Peyer's patch (tissue), 4 donors: ENCODE data around the gene PCYT1A. TPM values are rescaled to one million over a fixed set of nuclear protein-coding genes. Genes with fewer than 3 reads are reported as not detected.

Experiments
- DNase-seq, 3 donors: peaks; one replicate each; pipeline ENCODE4 v3.0.0-alpha.2; 2017 to 2019
- H3K27ac ChIP-seq, 4 donors: fragments of 200-600 bp; sonication (generic); one replicate each; pipeline ENCODE4 v1.5.1; 2016 to 2019
- H3K27me3 ChIP-seq, 2 donors: fragments of 200-600 bp; sonication (generic); one replicate each; pipeline ENCODE4 v1.5.1; 2019
- H3K36me3 ChIP-seq, 3 donors: fragments of 200-600 bp; sonication (generic); one replicate each; pipeline ENCODE4 v1.5.1; 2016 to 2019
- H3K4me1 ChIP-seq, 4 donors: fragments of 200-600 bp; sonication (generic); one replicate each; pipeline ENCODE4 v1.5.1; 2016 to 2019
- H3K4me3 ChIP-seq, 4 donors: fragments of 200-600 bp; sonication (generic); 1 replicate in 3 of 4; 2 replicates in 1 of 4; pipeline ENCODE4 v1.5.1; 2016 to 2019; ENCODE audit warnings: mild to moderate bottlenecking in 1 of 4
- H3K9me3 ChIP-seq, 4 donors: fragments of 200-600 bp; sonication (generic); one replicate each; pipeline ENCODE4 v1.5.1; 2016 to 2019; ENCODE audit warnings: mild to moderate bottlenecking in 1 of 4
- POLR2A ChIP-seq, 2 donors: fragments of 450-650 bp; IDR thresholded peaks; one replicate each; pipeline ENCODE4 v1.5.1; 2017; ENCODE audit warnings: antibody characterized with exemption in 2 of 2, mild to moderate bottlenecking in 2 of 2, moderate library complexity in 2 of 2
- total RNA-seq, 4 donors: library from RNA; depleted of rRNA; stranded (reverse); fragments of >200 nt; gene quantifications; one replicate each; pipeline ENCODE4 v1.1.0, GENCODE V29; 2016
- TF ChIP-seq, protein P1 (sequence below), 6 experiments: fragments of 450-650 bp in 4 of 6; fragments of 200-600 bp in 2 of 6; sonication (generic) in 1 of 6; IDR thresholded peaks; one replicate each; pipeline ENCODE4 v1.5.1; 2017 to 2019; ENCODE audit warnings: antibody characterized with exemption in 6 of 6, mild to moderate bottlenecking in 3 of 6, moderate library complexity in 1 of 6

The PCYT1A gene
- total RNA-seq, 4 donors from 2014 or later = 168 to 211 (median 177) TPM

DNA sequence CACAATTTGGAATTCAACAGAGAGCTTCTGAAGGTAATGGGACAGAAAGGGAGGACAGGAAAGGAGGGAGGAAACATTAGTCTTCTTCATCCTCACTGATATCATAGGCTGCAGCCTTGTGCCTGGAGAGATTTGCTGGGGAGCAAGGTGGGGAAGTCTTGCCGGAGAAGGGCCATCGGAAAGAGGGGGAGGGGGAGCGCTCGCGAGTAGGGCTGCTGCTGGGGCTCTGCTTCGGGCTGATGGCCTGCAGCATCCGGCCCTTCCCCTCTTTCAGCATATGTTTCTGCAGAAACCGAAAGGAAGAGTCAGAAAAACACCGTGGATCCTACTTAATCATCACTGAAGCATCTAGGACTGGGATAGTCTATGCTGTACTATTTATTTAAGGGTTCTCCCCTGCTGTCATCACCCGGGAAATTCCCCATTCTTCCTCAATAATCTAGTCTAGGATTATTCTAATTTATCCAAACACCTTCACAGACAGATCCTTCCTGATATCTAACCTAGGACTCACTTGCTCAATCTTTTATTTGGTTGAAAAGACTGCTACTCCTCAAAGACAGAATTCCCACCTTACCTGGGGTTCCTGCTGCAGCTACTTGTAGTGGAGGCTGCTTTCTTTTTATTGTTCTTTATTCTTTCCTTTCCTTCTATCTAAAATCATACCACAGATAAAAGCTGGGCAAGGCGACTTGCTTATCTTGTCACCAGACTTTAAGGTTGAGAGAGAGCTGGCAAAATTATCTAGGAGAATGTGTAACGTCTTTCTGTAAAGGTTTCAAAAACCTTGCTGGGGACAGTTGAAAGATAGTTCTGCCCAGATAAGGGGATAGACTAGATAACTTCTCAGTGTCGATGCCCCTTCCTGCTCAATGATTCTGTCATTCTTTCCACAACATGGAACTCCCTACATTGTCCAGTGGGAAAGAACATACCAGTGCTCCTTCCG lies 48.6 kb downstream of the PCYT1A start:
- Histone ChIP-seq H3K27ac (no peak overlapping the region), H3K36me3 (peaks cover 0 to 65% (median 3%) of the 10 kb centered on the region in 3 donors), H3K27me3 (no peaks in the 10 kb centered on the region), H3K9me3 (no peaks in the 10 kb centered on the region), H3K4me1 (no peaks in the 10 kb centered on the region), H3K4me3 (no peak overlapping the region)
- DNase-seq = no peak
- TF ChIP-seq, protein P1, sequence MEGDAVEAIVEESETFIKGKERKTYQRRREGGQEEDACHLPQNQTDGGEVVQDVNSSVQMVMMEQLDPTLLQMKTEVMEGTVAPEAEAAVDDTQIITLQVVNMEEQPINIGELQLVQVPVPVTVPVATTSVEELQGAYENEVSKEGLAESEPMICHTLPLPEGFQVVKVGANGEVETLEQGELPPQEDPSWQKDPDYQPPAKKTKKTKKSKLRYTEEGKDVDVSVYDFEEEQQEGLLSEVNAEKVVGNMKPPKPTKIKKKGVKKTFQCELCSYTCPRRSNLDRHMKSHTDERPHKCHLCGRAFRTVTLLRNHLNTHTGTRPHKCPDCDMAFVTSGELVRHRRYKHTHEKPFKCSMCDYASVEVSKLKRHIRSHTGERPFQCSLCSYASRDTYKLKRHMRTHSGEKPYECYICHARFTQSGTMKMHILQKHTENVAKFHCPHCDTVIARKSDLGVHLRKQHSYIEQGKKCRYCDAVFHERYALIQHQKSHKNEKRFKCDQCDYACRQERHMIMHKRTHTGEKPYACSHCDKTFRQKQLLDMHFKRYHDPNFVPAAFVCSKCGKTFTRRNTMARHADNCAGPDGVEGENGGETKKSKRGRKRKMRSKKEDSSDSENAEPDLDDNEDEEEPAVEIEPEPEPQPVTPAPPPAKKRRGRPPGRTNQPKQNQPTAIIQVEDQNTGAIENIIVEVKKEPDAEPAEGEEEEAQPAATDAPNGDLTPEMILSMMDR (IDR thresholded peaks at IDR 0.05) = no peak
- no peak for TF ChIP-seq POLR2A (IDR thresholded peaks at IDR 0.05)

DNA sequence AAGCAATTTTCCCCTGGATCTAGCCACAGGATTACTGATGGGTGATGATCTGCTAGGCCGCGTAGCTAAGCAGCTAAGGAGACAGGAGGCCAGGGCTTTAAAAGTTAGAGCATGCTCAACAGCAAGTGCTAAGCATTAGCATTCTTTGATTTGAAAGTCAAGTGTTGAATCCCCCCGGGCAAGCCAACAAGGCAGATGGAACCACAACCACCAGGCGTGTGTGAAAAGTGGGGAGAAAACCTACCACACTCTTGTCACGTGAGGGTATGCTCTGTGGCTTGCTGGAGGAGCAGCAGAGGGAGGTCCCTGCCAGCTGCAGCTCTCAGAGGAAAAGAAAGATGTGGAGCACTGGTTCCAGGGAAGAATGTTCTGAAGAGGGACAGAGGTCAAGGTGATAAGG lies 50.3 kb downstream of the PCYT1A start:
- H3K4me1 ChIP-seq = no peaks in the 10 kb centered on the region
- no peaks in the 10 kb centered on the region for H3K27me3 ChIP-seq
- no peak overlapping the region for H3K27ac ChIP-seq
- H3K4me3 ChIP-seq = no peak overlapping the region
- no peaks in the 10 kb centered on the region for H3K9me3 ChIP-seq
- H3K36me3 ChIP-seq = peaks cover 0 to 66% (median 3%) of the 10 kb centered on the region in 3 donors
- TF ChIP-seq, protein P1 (IDR thresholded peaks at IDR 0.05) = no peak
- TF ChIP-seq POLR2A (IDR thresholded peaks at IDR 0.05) = no peak
- DNase-seq = no peak

DNA sequence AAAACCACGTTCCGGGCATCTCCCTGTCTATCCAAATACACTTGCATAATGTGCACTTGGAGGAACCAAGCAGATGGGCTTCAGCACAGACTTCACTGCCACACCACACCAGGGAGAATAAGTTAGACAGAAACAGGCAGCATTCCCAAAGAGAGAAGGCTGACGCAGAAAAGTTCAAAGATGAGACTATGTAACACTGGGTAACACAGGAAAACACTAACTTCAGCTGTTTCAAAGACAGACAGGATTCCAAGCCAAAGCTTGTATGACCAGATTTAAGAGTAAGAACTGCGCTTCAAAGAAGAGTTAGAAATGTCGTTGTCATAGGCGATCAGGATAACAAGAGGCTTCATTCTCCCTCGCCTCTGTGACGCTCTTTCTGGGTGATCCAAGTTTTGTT lies 51.3 kb downstream of the PCYT1A start:
- Histone ChIP-seq H3K27ac (no peak overlapping the region), H3K27me3 (no peaks in the 10 kb centered on the region), H3K4me3 (no peak overlapping the region), H3K36me3 (peaks cover 0 to 63% (median 0%) of the 10 kb centered on the region in 3 donors), H3K9me3 (no peaks in the 10 kb centered on the region), H3K4me1 (no peaks in the 10 kb centered on the region)
- TF ChIP-seq POLR2A (IDR thresholded peaks at IDR 0.05) = no peak
- TF ChIP-seq, protein P1 (IDR thresholded peaks at IDR 0.05) = no peak
- no peak for DNase-seq

DNA sequence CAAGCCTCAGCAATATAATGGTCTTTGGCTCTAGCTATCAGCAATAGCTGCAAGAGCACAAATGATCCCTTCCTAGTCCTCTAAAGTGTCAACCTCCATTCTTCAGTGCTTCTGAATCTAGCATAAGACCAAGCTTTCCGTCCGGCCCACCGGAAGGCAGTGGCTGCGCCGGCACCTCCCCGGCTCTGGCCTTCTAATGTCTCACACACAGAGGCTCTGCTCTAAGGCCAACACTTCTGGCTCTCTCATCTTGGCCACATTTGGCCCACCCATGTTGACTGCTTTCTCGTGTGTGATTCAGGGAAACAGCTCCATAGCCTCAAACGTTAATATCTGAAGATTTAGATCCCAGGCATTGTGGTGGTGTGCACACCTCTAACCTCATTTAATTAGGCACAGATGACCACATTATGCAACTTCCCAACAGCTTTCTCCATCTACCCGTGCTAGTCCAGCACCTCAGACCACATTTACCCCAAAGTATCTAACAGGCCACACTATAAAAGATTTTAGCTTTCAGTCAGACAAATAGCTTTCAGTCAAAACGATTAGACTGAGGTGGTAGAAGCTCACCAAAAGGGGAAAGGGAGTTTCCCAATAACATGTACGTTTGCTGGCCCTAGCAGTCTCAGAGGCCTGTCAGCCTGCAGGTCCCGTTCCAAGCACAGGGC lies 51.9 kb downstream of the PCYT1A start:
- Histone ChIP-seq H3K36me3 (peaks cover 0 to 60% (median 0%) of the 10 kb centered on the region in 3 donors), H3K4me3 (no peak overlapping the region), H3K27me3 (no peaks in the 10 kb centered on the region), H3K27ac (no peak overlapping the region), H3K4me1 (no peaks in the 10 kb centered on the region), H3K9me3 (no peaks in the 10 kb centered on the region)
- no peak for DNase-seq
- TF ChIP-seq POLR2A (IDR thresholded peaks at IDR 0.05) = no peak
- TF ChIP-seq, protein P1 (IDR thresholded peaks at IDR 0.05) = no peak

DNA sequence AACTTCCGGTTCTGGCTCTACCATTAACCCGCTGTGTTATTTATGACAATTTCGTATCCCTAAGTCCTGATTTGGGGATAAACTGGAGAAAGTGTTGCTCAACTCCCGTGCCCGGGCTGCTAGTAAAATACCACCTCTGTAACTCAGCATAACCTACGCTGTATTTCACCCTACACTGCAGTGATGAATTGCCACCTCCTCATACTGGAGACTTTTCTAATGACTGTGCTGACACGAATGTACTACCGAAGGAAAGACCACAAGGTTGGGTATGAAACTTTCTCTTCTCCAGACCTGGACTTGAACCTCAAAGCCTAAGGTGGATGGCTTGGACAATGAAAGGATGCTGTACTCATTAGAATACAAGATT lies 54.7 kb downstream of the PCYT1A start:
- Histone ChIP-seq H3K9me3 (no peaks in the 10 kb centered on the region), H3K4me3 (no peak overlapping the region), H3K27me3 (no peaks in the 10 kb centered on the region), H3K27ac (no peak overlapping the region), H3K4me1 (no peaks in the 10 kb centered on the region), H3K36me3 (peaks cover 0 to 36% (median 0%) of the 10 kb centered on the region in 3 donors)
- TF ChIP-seq, protein P1 (IDR thresholded peaks at IDR 0.05) = no peak
- no peak for TF ChIP-seq POLR2A (IDR thresholded peaks at IDR 0.05)
- DNase-seq = no peak
